Esophagus muscularis mucosa (tissue), 4 donors: ENCODE measurements around the gene HOXC10. TPM values are rescaled to one million over a fixed set of nuclear protein-coding genes. Genes with fewer than 3 reads are reported as not detected.

Experiments used
- DNase-seq: peaks from one replicate; pipeline ENCODE4 v3.0.0-alpha.2; 2017; ENCODE audit errors: extremely low spot score
- H3K27ac ChIP-seq, 4 donors: fragments of 200-600 bp; sonication (generic); replicated peaks in 1 of 4; 1 replicate in 3 of 4; 2 replicates in 1 of 4; pipeline ENCODE4 v1.5.1; 2016 to 2019; ENCODE audit warnings: mild to moderate bottlenecking in 1 of 4
- H3K27me3 ChIP-seq, 4 donors: fragments of 200-600 bp; sonication (generic); one replicate each; pipeline versions ENCODE4 v1.5.1 to v1.6.0; 2016 to 2019
- H3K36me3 ChIP-seq, 4 donors: fragments of 200-600 bp; sonication (generic); one replicate each; pipeline ENCODE4 v1.5.1; 2016 to 2019
- H3K4me1 ChIP-seq, 4 donors: fragments of 200-600 bp; sonication (generic); one replicate each; pipeline ENCODE4 v1.5.1; 2016 to 2019
- H3K4me3 ChIP-seq, 4 donors: fragments of 200-600 bp; sonication (generic); 1 replicate in 2 of 4; 2 replicates in 2 of 4; pipeline ENCODE4 v1.5.1; 2016 to 2019; ENCODE audit warnings: mild to moderate bottlenecking in 4 of 4, moderate library complexity in 1 of 4
- H3K9me3 ChIP-seq, 4 donors: fragments of 200-600 bp; sonication (generic); 1 replicate in 3 of 4; 2 replicates in 1 of 4; pipeline ENCODE4 v1.5.1; 2016 to 2019
- CTCF ChIP-seq, 3 experiments: fragments of 200-600 bp in 2 of 3; fragments of 450-650 bp in 1 of 3; sonication (generic) in 2 of 3; IDR thresholded peaks; one replicate each; pipeline ENCODE4 v1.5.1; 2017 to 2019; ENCODE audit warnings: antibody characterized with exemption in 3 of 3, mild to moderate bottlenecking in 2 of 3, moderate library complexity in 1 of 3
- EP300 ChIP-seq: sonication (generic); formaldehyde crosslinking; IDR thresholded peaks from one replicate; pipeline ENCODE4 v1.6.1; 2017; ENCODE audit warnings: antibody characterized with exemption
- POLR2A ChIP-seq: fragments of 450-650 bp; IDR thresholded peaks from one replicate; pipeline ENCODE4 v1.6.1; 2017; ENCODE audit warnings: antibody characterized with exemption, moderate library complexity, mild to moderate bottlenecking, low read depth
- POLR2AphosphoS5 ChIP-seq, 2 donors: sonication (generic); formaldehyde crosslinking; IDR thresholded peaks; one replicate each; pipeline ENCODE4 v1.6.1; 2017; ENCODE audit warnings: antibody characterized with exemption in 2 of 2
- WGBS: methylation state at CpG from one replicate; pipeline ENCODE4 v1.1.5; 2018; 5-methylcytosine and 5-hydroxymethylcytosine counted together
- intact Hi-C: fragments of 100-400 bp; cut with DNase I; formaldehyde crosslinking; loops from one replicate; pipeline ENCODE4 v1.15.1; 2023
- total RNA-seq, 4 donors: library from RNA; depleted of rRNA; stranded (reverse); fragments of >200 nt; gene quantifications; one replicate each; pipeline versions ENCODE4 v1.1.0 to v1.2.1, GENCODE V29; 2016

Gene HOXC10
- total RNA-seq, 4 donors from 2014 or later, result not detected

- Histone ChIP-seq H3K27ac (no peak overlapping the region), H3K9me3 (no peaks in the 10 kb centered on the region), H3K36me3 (no peaks in the 10 kb centered on the region), H3K4me1 (peaks cover 7 to 41% (median 31%) of the 10 kb centered on the region in 4 donors), H3K27me3 (peaks cover 10 to 100% (median 83%) of the 10 kb centered on the region in 4 donors), H3K4me3 (no peak overlapping the region)
- DNase-seq, result no peak
- intact Hi-C loops, result no loop called here
- TF ChIP-seq POLR2A, result no peak
- TF ChIP-seq CTCF (IDR thresholded peaks at IDR 0.05), result no peak
- no peak for TF ChIP-seq POLR2AphosphoS5 (IDR thresholded peaks at IDR 0.05)
- no peak for TF ChIP-seq EP300
- 3% methylated on average over 30 of the region's 34 CpGs for WGBS
These were observed 34.0 kb upstream of the HOXC10 start for GRCh38 chr12:53950789-53951576.

DNA sequence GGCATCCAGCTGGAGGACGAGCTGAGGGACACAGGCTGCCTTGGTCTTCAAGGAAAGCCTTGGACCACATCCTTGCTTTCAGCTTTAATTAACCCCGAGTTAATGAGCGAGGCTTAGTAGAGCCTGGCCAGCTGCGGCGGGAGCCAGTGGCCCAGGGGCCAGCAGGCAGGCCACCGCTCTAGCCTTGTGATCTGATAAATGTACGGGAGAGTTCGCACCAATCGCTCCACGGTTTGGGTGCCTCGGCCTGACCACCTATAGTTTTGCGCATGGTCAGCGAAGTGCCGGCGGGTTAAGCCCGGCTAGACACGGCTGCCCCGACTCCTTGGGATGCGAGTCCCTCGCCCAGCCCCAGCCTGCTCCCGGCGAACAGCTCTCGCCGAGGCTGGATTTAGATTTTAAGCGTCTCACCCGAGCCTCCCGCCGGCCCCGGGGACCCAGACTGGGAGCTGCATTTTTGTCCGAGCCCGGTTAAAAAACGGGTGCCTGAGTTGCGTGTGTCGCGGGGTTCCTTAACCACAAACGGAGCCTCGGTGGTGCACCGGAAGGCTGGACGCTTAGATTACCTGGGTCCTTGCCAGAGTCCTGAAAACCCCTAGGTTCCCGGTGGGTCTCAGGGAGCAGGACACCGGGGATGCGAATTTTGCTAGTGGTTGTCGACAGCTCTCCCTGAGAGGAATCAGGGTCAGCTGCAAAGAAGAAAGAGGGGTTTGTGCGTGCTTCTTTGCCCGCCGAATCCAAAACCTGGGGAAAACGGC is 33.2 kb upstream of the HOXC10 start:
- H3K4me1 ChIP-seq, result peaks cover 7 to 48% (median 31%) of the 10 kb centered on the region in 4 donors
- 4% methylated on average over 29 of the region's 47 CpGs for WGBS
- H3K27ac ChIP-seq, result no peak overlapping the region
- intact Hi-C loops, result no loop called here
- H3K36me3 ChIP-seq, result no peaks in the 10 kb centered on the region
- TF ChIP-seq EP300, result no peak
- TF ChIP-seq POLR2AphosphoS5 (IDR thresholded peaks at IDR 0.05), result no peak
- TF ChIP-seq POLR2A, result no peak
- TF ChIP-seq CTCF (IDR thresholded peaks at IDR 0.05), result no peak
- H3K27me3 ChIP-seq, result peaks cover 10 to 100% (median 86%) of the 10 kb centered on the region in 4 donors
- no peak overlapping the region for H3K4me3 ChIP-seq
- H3K9me3 ChIP-seq, result no peaks in the 10 kb centered on the region
- DNase-seq, result no peak

DNA sequence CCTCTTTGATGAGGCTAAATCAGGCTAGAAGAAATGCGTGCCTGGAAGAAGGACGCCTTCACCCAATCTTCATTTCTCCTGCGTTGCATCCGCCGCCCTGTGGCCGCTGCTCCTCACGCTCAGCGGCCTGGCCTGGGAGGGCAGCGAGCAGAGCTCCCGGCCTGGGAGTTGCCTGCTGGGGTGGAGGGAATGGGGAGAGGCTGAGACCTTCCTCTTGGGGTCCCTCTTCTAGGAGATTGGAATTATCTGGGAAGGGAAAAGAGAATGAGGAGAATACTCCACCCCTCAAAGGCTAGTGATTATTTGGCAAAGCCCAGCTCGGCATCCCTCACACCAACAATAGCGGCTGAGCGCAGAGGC is 32.6 kb upstream of the HOXC10 start:
- Histone ChIP-seq H3K27me3 (peaks cover 10 to 100% (median 90%) of the 10 kb centered on the region in 4 donors), H3K4me1 (peaks cover 7 to 48% (median 31%) of the 10 kb centered on the region in 4 donors), H3K4me3 (no peak overlapping the region), H3K36me3 (no peaks in the 10 kb centered on the region), H3K9me3 (no peaks in the 10 kb centered on the region), H3K27ac (no peak overlapping the region)
- intact Hi-C loops, result no loop called here
- DNase-seq, result no peak
- 10% methylated on average over 13 of the region's 13 CpGs for WGBS
- no peak for TF ChIP-seq POLR2A
- no peak for TF ChIP-seq EP300
- TF ChIP-seq CTCF (IDR thresholded peaks at IDR 0.05), result no peak
- TF ChIP-seq POLR2AphosphoS5 (IDR thresholded peaks at IDR 0.05), result no peak

DNA sequence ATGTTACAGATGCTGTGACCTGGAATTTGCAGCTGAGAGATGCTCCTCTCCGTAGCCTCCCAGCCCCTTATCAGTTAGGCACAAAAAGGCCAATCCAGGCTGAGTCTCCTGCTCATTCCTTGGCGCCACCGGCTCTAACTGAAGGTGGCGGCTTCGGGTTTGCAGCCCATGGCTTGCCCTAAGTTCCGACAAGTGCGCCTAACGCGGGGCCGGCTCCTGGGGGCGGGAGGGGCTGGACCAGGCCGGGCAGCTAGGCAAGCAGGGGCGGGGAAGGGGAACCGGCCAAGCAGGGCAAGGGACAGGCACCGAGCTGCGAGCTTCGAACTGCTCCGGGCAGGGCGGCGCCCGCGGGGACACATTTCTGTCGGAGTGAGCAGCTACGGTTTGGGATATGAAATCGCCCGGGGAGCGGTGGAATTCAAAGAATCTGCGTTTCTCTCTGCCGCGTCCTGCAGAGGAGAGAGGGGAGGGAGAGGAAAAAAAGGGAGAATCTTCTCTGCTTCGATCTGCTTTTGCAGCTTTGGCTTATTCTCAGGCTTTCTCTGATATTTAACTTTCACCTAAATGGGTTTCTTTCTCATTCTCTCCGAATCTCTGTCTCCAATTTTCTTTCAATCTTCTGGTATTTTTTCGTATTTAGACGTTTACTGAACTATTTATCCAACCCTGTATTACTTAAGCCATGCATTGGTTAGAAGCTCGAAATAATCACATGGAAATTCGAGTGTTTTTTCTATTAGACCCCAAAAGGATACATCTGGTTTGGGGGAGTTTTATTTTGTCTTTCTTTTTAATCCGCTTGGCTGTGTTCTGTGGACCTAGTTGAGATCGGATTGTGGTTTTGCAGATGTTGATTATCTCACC is 31.8 kb upstream of the HOXC10 start:
- peaks cover 7 to 48% (median 31%) of the 10 kb centered on the region in 4 donors for H3K4me1 ChIP-seq
- no peak overlapping the region for H3K27ac ChIP-seq
- no peaks in the 10 kb centered on the region for H3K9me3 ChIP-seq
- H3K36me3 ChIP-seq, result no peaks in the 10 kb centered on the region
- WGBS, result 10% methylated on average over 24 of the region's 38 CpGs
- intact Hi-C loops, result no loop called here
- no peak for DNase-seq
- no peak overlapping the region for H3K4me3 ChIP-seq
- H3K27me3 ChIP-seq, result peaks cover 10 to 100% (median 93%) of the 10 kb centered on the region in 4 donors
- TF ChIP-seq POLR2A (no peak), POLR2AphosphoS5 (IDR thresholded peaks at IDR 0.05) (no peak), EP300 (no peak), CTCF (IDR thresholded peaks at IDR 0.05) (no peak)
